Upper lobe of right lung (tissue), 1 donor: ENCODE data around the gene BCL2L14. TPM values are rescaled to one million over a fixed set of nuclear protein-coding genes. Genes with fewer than 3 reads are reported as not detected.

Source experiments
- ATAC-seq: fragments of 200-7000 bp; cut with Tn5 transposase; one replicate; pipeline ENCODE4 v1.9.1; 2020; ENCODE audit warnings: mild to moderate bottlenecking, moderate library complexity
- DNase-seq: peaks from one replicate; pipeline ENCODE4 v3.0.0-alpha.2; 2020
- H3K27ac ChIP-seq: fragments of 200-600 bp; one replicate; pipeline ENCODE4 v1.8.0; 2022
- H3K27me3 ChIP-seq: fragments of 200-600 bp; one replicate; pipeline ENCODE4 v1.8.0; 2022; ENCODE audit warnings: mild to moderate bottlenecking
- H3K36me3 ChIP-seq: fragments of 200-600 bp; one replicate; pipeline ENCODE4 v1.8.0; 2022
- H3K4me1 ChIP-seq: fragments of 200-600 bp; one replicate; pipeline ENCODE4 v1.8.0; 2022
- H3K4me3 ChIP-seq: fragments of 200-600 bp; one replicate; pipeline ENCODE4 v1.8.0; 2022; ENCODE audit warnings: mild to moderate bottlenecking
- H3K9me3 ChIP-seq: fragments of 200-600 bp; one replicate; pipeline ENCODE4 v1.8.0; 2022
- CTCF ChIP-seq: fragments of 200-600 bp; IDR thresholded peaks from one replicate; pipeline ENCODE4 v1.8.0; 2022; ENCODE audit warnings: antibody characterized with exemption
- intact Hi-C: fragments of 100-400 bp; cut with DNase I; formaldehyde crosslinking; loops from one replicate; pipeline ENCODE4 v1.11.0; 2022
- total RNA-seq: library from RNA; stranded (reverse); fragmentation: NEBNext Ultra II Directional; extraction: Animal tissue kit (Norgen Biotek cat#: 25700); gene quantifications from one replicate; pipeline ENCODE4 v1.2.1, GENCODE V29; 2021
- donor health status: DM: no; HTN: yes; CAD: no; lungs with severe emphysema.

Gene BCL2L14
- total RNA-seq, 1 donor from 2014 or later: 1.4 TPM

- intact Hi-C loops: no loop called here
These were observed 36.9 kb upstream of the BCL2L14 start for GRCh38 chr12:12033824-12034223.

GRCh38 chr12:12034344-12034743 lies 36.4 kb upstream of the BCL2L14 start:
- intact Hi-C loops: no loop called here

More at GRCh38 chr12:12033824-12034223, 36.9 kb upstream of the BCL2L14 start:
- no peak overlapping the region for H3K27ac ChIP-seq
- H3K27me3 ChIP-seq: no peaks in the 10 kb centered on the region
- no peak for TF ChIP-seq CTCF
- no peaks in the 10 kb centered on the region for H3K9me3 ChIP-seq
- H3K36me3 ChIP-seq: no peaks in the 10 kb centered on the region
- no peak for ATAC-seq
- H3K4me3 ChIP-seq: no peak overlapping the region
- H3K4me1 ChIP-seq: peaks cover 6% of the 10 kb centered on the region
- DNase-seq: no peak

GRCh38 chr12:12035229-12035628 lies 35.5 kb upstream of the BCL2L14 start:
- H3K4me1 ChIP-seq: peaks cover 6% of the 10 kb centered on the region
- no peaks in the 10 kb centered on the region for H3K36me3 ChIP-seq
- no peak overlapping the region for H3K27ac ChIP-seq
- no peaks in the 10 kb centered on the region for H3K27me3 ChIP-seq
- no peak for TF ChIP-seq CTCF
- intact Hi-C loops: no loop called here
- ATAC-seq (no peak), DNase-seq (no peak)
- H3K9me3 ChIP-seq: no peaks in the 10 kb centered on the region
- no peak overlapping the region for H3K4me3 ChIP-seq

More at GRCh38 chr12:12034344-12034743, 36.4 kb upstream of the BCL2L14 start:
- Histone ChIP-seq H3K27ac (no peak overlapping the region), H3K36me3 (no peaks in the 10 kb centered on the region), H3K4me3 (no peak overlapping the region), H3K4me1 (peaks cover 6% of the 10 kb centered on the region), H3K27me3 (no peaks in the 10 kb centered on the region), H3K9me3 (no peaks in the 10 kb centered on the region)
- no peak for ATAC-seq
- no peak for TF ChIP-seq CTCF
- DNase-seq: no peak

- Histone ChIP-seq H3K27me3 (no peaks in the 10 kb centered on the region), H3K27ac (no peak overlapping the region), H3K36me3 (no peaks in the 10 kb centered on the region), H3K9me3 (no peaks in the 10 kb centered on the region), H3K4me3 (no peak overlapping the region), H3K4me1 (peaks cover 6% of the 10 kb centered on the region)
- no peak for TF ChIP-seq CTCF
- ATAC-seq (no peak), DNase-seq (no peak)
- intact Hi-C loops: no loop called here
These were observed 33.8 kb upstream of the BCL2L14 start for GRCh38 chr12:12036901-12037300.

GRCh38 chr12:12039897-12040296 lies 30.8 kb upstream of the BCL2L14 start:
- ATAC-seq (no peak), DNase-seq (no peak)
- Histone ChIP-seq H3K4me3 (no peak overlapping the region), H3K4me1 (no peaks in the 10 kb centered on the region), H3K36me3 (no peaks in the 10 kb centered on the region), H3K9me3 (no peaks in the 10 kb centered on the region), H3K27me3 (no peaks in the 10 kb centered on the region), H3K27ac (no peak overlapping the region)
- intact Hi-C loops: no loop called here
- TF ChIP-seq CTCF: no peak

- Histone ChIP-seq H3K27me3 (no peaks in the 10 kb centered on the region), H3K4me3 (no peak overlapping the region), H3K4me1 (no peaks in the 10 kb centered on the region), H3K9me3 (no peaks in the 10 kb centered on the region), H3K27ac (no peak overlapping the region), H3K36me3 (no peaks in the 10 kb centered on the region)
- no peak for ATAC-seq
- intact Hi-C loops: no loop called here
- TF ChIP-seq CTCF: no peak
- no peak for DNase-seq
These were observed 24.3 kb upstream of the BCL2L14 start for GRCh38 chr12:12046401-12046800.
